ENCODE data around the gene JMJD7. TPM values are rescaled to one million over a fixed set of nuclear protein-coding genes. Genes with fewer than 3 reads are reported as not detected.

JMJD7 gene
- total RNA-seq, 1 experiment from 2014 or later = 13.2 TPM

- no peak within 1 kb of the TSS for H3K27ac ChIP-seq (ENCODE audit: low read length)
- no peaks in the 10 kb centered on the region for H3K4me1 ChIP-seq (ENCODE audit: control insufficient read depth, insufficient read depth, low read length)
- BruUV-seq (replicated peaks) = no TSS peak
- no peak within 1 kb of the TSS for H3K4me3 ChIP-seq (ENCODE audit: low read depth in 2 of 2, low read length in 2 of 2)
- H3K9me3 ChIP-seq (ENCODE audit: control insufficient read depth, insufficient read depth, low read depth, low read length) = no peaks in the 10 kb centered on the region
- TF ChIP-seq REST (IDR thresholded peaks at IDR 0.05; ENCODE audit: insufficient read depth in 1 of 2, low read depth in 2 of 2, low read length in 1 of 2) (no peak), CTCF (IDR thresholded peaks at IDR 0.05) (no peak), TCF7L2 (IDR thresholded peaks at IDR 0.05; ENCODE audit: low read depth, low read length) (no peak), SIN3A (IDR thresholded peaks at IDR 0.05; ENCODE audit: borderline replicate concordance, insufficient read depth, low read depth, low read length) (no peak), POLR2AphosphoS5 (IDR thresholded peaks at IDR 0.05; ENCODE audit: low read depth, low read length) (no peak)
- no peak for DNase-seq (ENCODE audit: low read depth, low spot score)
- CTCF ChIA-PET = interaction anchor here (1.0 kb wide), 1 partner anchor 65 kb away, joined by 5 read pairs; no protein-coding TSS in a partner anchor
- no peaks in the 10 kb centered on the region for H3K36me3 ChIP-seq (ENCODE audit: control insufficient read depth, insufficient read depth, low read length)
- no peak for ATAC-seq
- H3K27me3 ChIP-seq (ENCODE audit: control insufficient read depth, insufficient read depth, low read length) = no peaks in the 10 kb centered on the region
- in situ Hi-C loops (cut with HindIII; ENCODE audit: low pct_unique_long_range_greater_than_20kb, low sequenced_read_pairs) (no loop called here), intact Hi-C loops (cut with micrococcal nuclease; ENCODE audit: unreplicated experiment) (no loop called here)
- POLR2A ChIA-PET = interaction anchor here (0.6 kb wide), 1 partner anchor 93 kb away, joined by 3 read pairs; no protein-coding TSS in a partner anchor
Measured at GRCh38 chr15:41838400-41838897, 10.6 kb downstream of the JMJD7 start, which contains the start of gene PLA2G4B. TSS of gene PLA2G4B (plus strand) at chr15:41838847. CDS start at chr15:41838914, 67 bp downstream.

- ATAC-seq (no peak), DNase-seq (ENCODE audit: low read depth, low spot score) (no peak)
- Histone ChIP-seq H3K4me3 (ENCODE audit: low read depth in 2 of 2, low read length in 2 of 2) (no peak overlapping the region), H3K27ac (ENCODE audit: low read length) (no peak overlapping the region), H3K4me1 (ENCODE audit: control insufficient read depth, insufficient read depth, low read length) (no peaks in the 10 kb centered on the region), H3K27me3 (ENCODE audit: control insufficient read depth, insufficient read depth, low read length) (no peaks in the 10 kb centered on the region), H3K36me3 (ENCODE audit: control insufficient read depth, insufficient read depth, low read length) (no peaks in the 10 kb centered on the region), H3K9me3 (ENCODE audit: control insufficient read depth, insufficient read depth, low read depth, low read length) (no peaks in the 10 kb centered on the region)
- intact Hi-C loops (cut with micrococcal nuclease; ENCODE audit: unreplicated experiment) = no loop called here
- BruUV-seq (replicated peaks) = no TSS peak
- CTCF ChIA-PET = no interaction called here
- POLR2A ChIA-PET = no interaction called here
- in situ Hi-C loops (cut with HindIII; ENCODE audit: low pct_unique_long_range_greater_than_20kb, low sequenced_read_pairs) = no loop called here
- TF ChIP-seq POLR2AphosphoS5 (IDR thresholded peaks at IDR 0.05; ENCODE audit: low read depth, low read length) (no peak), SIN3A (IDR thresholded peaks at IDR 0.05; ENCODE audit: borderline replicate concordance, insufficient read depth, low read depth, low read length) (no peak), REST (IDR thresholded peaks at IDR 0.05; ENCODE audit: insufficient read depth in 1 of 2, low read depth in 2 of 2, low read length in 1 of 2) (no peak), CTCF (IDR thresholded peaks at IDR 0.05) (no peak), TCF7L2 (IDR thresholded peaks at IDR 0.05; ENCODE audit: low read depth, low read length) (no peak)
Measured at GRCh38 chr15:41839781-41840491, 12.0 kb downstream of the JMJD7 start.
